GM12864 (cell line): ENCODE measurements around the gene WDR7.

Source experiments
- DNase-seq: peaks from one replicate; pipeline ENCODE4 v3.0.0-alpha.2; 2011; ENCODE audit warnings: low read depth
- H3K4me3 ChIP-seq: 2 replicates; pipeline ENCODE4 v1.5.1; 2011; ENCODE audit warnings: mild to moderate bottlenecking, low read depth, low read length, control low read depth
- CTCF ChIP-seq: IDR thresholded peaks from 2 replicates; pipeline ENCODE4 v1.5.1; 2011; ENCODE audit warnings: low read depth, mild to moderate bottlenecking, moderate library complexity, low read length, control low read depth, inconsistent platforms; ENCODE audit errors: missing control alignments

The WDR7 gene

DNA sequence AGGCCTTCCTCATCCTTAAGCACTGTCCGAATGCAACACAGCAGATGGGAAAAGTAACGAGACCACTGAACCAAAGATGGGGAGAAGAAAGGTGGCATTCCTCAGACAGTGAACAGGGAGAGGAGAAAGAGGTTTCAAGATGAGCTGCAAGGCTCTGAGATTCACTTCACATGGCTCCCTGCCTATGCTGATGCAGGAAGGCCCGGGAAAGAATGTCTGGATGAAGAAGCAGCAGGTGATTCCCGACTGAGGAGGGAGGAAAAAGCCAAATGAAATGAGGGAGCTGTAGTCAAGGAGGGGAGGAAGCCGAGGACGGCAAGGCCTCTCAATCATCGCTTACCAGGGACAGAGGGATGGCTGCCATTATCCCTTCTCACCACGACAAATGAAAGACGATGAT is 397.2 kb downstream of the WDR7 start:
- no peak for TF ChIP-seq CTCF
- no peak overlapping the region for H3K4me3 ChIP-seq
- no peak for DNase-seq

- TF ChIP-seq CTCF, result no peak
- DNase-seq, result no peak
- H3K4me3 ChIP-seq, result no peak overlapping the region
Measured at GRCh38 chr18:57048859-57049258, 397.7 kb downstream of the WDR7 start.

- no peak overlapping the region for H3K4me3 ChIP-seq
- TF ChIP-seq CTCF, result no peak
- DNase-seq, result no peak
Measured at GRCh38 chr18:57050310-57050949, 399.3 kb downstream of the WDR7 start.

- no peak overlapping the region for H3K4me3 ChIP-seq
- no peak for TF ChIP-seq CTCF
- no peak for DNase-seq
Measured at GRCh38 chr18:57051021-57051656, 400.0 kb downstream of the WDR7 start.

- DNase-seq, result no peak
- TF ChIP-seq CTCF, result no peak
- no peak overlapping the region for H3K4me3 ChIP-seq
Measured at GRCh38 chr18:57051657-57052044, 400.5 kb downstream of the WDR7 start.

DNA sequence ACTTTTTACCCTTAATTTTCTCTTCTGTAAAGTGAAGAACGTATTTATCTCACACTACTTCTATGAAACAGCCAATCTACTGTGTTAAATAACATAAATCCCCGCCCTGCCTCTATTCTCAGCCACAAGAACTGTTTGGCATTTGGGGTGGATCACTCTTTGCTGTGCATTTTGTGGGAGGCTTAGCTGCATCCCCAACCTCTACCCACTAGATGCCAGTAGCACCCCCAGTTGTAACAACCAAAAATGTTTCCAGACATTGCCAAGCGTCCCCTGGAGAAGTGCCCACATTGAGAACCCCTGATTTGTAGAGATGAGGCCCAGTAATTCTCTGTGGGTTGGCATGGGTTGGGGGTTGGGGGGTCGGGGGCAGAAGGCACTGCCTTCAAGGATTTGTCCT is 401.0 kb downstream of the WDR7 start:
- no peak overlapping the region for H3K4me3 ChIP-seq
- peak; percentile 47 for TF ChIP-seq CTCF
- DNase-seq, result no peak

- no peak for DNase-seq
- TF ChIP-seq CTCF, result no peak
- no peak overlapping the region for H3K4me3 ChIP-seq
Measured at GRCh38 chr18:57052759-57053158, 401.6 kb downstream of the WDR7 start.
